Stomach smooth muscle (tissue), 2 donors: ENCODE results near the gene NAV2.

ENCODE experiments used
- H3K27ac ChIP-seq: one replicate; pipeline ENCODE4 v1.7.0; 2013; ENCODE audit warnings: mild to moderate bottlenecking, low read length, inconsistent platforms
- H3K27me3 ChIP-seq, 2 donors: one replicate each; pipeline ENCODE4 v1.7.0; 2013; ENCODE audit warnings: low read length in 2 of 2; ENCODE audit not compliant: insufficient read depth in 2 of 2, control insufficient read depth in 1 of 2
- H3K36me3 ChIP-seq, 2 donors: one replicate each; pipeline ENCODE4 v1.7.0; 2013; ENCODE audit warnings: low read length in 2 of 2; ENCODE audit not compliant: control insufficient read depth in 2 of 2, insufficient read depth in 2 of 2
- H3K4me1 ChIP-seq: one replicate; pipeline ENCODE4 v1.7.0; 2013; ENCODE audit warnings: low read length; ENCODE audit not compliant: control insufficient read depth, insufficient read depth
- H3K4me3 ChIP-seq, 2 donors: one replicate each; pipeline ENCODE4 v1.7.0; 2013; ENCODE audit warnings: low read length in 2 of 2
- H3K9ac ChIP-seq, 2 donors: one replicate each; pipeline ENCODE4 v1.7.0; 2013; ENCODE audit warnings: low read length in 2 of 2, mild to moderate bottlenecking in 1 of 2
- H3K9me3 ChIP-seq, 2 donors: one replicate each; pipeline ENCODE4 v1.7.0; 2013; ENCODE audit warnings: low read length in 2 of 2; ENCODE audit not compliant: control insufficient read depth in 2 of 2
- donor health status: healthy.
- donor health status: Pancreatic carcinoma.

Gene NAV2

DNA sequence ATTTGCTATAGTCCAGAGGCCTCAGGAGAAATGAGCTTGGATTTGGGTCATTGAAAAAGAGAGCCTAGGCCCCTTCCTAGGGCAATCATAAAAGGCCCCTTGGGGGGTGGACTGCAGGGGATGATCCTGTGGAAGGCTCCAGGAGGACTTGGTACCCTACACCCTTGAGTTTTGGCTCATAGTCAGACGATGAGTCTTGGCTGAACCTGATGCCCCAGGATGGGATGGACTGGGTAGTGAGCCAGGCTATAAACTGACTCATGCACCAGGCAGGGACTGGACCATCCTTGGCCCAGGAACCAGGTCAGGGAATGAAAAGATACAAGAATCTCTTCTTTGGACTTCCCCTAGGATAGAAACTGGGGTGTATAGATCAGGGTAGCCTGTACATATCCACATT lies 54.2 kb downstream of the NAV2 start:
- H3K4me3 ChIP-seq, result no peak overlapping the region

DNA sequence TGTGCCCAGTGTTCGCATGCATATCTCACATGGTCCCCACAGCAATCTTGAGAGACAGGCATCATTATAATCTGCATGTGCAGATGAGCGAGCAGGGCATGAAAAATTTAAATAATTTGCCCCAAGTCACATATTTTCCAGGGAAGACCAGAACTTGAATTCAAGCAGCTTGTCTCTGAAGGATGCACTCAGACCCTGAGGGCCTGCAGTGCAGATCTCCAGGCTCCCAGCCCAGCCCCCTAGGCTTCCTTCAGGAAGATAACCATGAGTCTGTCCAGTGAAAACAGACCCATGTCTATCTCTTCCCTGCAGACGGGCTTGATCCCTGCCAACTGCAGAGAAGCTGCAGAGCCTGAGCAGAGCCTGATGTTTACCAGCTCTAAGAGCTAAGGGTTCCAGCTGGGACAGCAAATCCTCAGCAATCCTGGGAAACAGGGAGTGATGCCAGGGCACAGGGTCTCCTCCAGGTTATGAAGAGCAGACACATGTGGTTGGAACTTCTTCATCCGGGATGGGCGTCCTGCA lies 55.1 kb downstream of the NAV2 start:
- Histone ChIP-seq H3K9me3 (no peaks in the 10 kb centered on the region), H3K4me3 (no peak overlapping the region)

More for the DNA sequence above, 54.2 kb downstream of the NAV2 start:
- no peak overlapping the region for H3K9ac ChIP-seq
- H3K27ac ChIP-seq, result no peak overlapping the region
- no peaks in the 10 kb centered on the region for H3K36me3 ChIP-seq
- H3K27me3 ChIP-seq, result no peaks in the 10 kb centered on the region
- peaks cover 43% of the 10 kb centered on the region for H3K4me1 ChIP-seq
- H3K9me3 ChIP-seq, result no peaks in the 10 kb centered on the region

DNA sequence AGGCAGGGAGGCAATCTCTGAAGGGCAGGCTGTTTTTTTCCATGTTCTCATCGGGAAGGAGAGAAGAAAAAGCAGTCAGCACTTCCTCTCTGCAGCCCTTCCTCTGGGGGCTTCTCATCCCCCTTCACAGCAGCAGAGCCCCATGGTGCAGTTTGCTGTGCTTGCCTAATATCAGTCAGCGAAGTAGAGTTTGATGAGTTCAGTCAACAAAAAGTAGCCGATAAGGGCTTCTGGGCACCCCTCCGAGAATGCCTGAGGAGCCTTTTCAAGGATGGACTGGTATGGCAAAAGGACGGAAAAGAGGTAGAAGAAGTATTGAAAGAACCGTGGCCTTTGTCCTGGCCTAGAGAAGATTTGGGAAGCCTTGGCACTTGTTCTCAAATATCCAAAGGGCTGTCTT lies 55.6 kb downstream of the NAV2 start:
- Histone ChIP-seq H3K27ac (no peak overlapping the region), H3K27me3 (no peaks in the 10 kb centered on the region), H3K9ac (no peak overlapping the region), H3K4me3 (no peak overlapping the region), H3K36me3 (no peaks in the 10 kb centered on the region), H3K9me3 (no peaks in the 10 kb centered on the region), H3K4me1 (peaks cover 43% of the 10 kb centered on the region)

More for the DNA sequence above, 55.1 kb downstream of the NAV2 start:
- Histone ChIP-seq H3K27ac (no peak overlapping the region), H3K36me3 (no peaks in the 10 kb centered on the region), H3K9ac (no peak overlapping the region), H3K27me3 (no peaks in the 10 kb centered on the region), H3K4me1 (peaks cover 43% of the 10 kb centered on the region)

DNA sequence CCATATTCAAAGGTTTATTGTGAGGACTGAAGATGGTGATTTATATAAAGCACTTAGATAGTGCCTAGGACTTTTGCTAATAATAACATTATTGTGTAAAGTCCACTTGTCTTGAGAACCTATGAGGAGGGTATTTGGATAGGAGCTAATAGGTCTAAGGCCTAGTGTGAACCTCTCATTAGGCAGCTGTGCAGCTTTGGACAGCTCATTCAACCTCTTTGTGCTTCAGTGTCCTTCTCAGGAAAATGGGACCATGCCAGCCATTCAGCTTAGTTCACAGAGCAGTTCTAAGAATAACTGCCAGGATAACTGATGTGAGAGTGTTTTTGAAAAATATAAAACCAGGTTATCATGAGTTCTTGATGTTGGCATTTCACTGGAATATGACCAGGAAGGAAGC lies 56.2 kb downstream of the NAV2 start:
- H3K4me1 ChIP-seq, result peaks cover 39% of the 10 kb centered on the region
- no peaks in the 10 kb centered on the region for H3K9me3 ChIP-seq
- H3K27ac ChIP-seq, result no peak overlapping the region
- H3K9ac ChIP-seq, result no peak overlapping the region
- H3K36me3 ChIP-seq, result no peaks in the 10 kb centered on the region
- no peak overlapping the region for H3K4me3 ChIP-seq
- no peaks in the 10 kb centered on the region for H3K27me3 ChIP-seq

DNA sequence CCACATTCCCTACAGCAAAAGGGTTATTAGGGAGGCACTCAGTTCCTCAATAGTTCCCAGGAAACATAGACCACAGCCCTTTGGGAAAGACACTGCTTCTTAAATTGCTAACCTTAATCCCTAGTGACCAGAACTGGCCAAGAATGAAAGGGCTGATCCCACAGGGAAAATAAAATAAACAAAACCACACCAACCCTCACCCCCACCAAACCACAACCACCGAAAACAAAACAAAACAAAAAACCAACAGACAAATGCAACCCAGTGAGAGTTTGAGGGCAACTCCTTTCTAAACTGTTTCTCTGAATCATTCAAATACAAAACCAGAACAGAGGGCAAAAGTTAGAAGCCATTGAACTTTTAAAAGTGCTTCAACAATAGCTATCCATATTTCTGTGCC lies 57.2 kb downstream of the NAV2 start:
- H3K27me3 ChIP-seq, result no peaks in the 10 kb centered on the region
- H3K9me3 ChIP-seq, result no peaks in the 10 kb centered on the region
- H3K4me1 ChIP-seq, result peaks cover 36% of the 10 kb centered on the region
- no peak overlapping the region for H3K27ac ChIP-seq
- H3K9ac ChIP-seq, result no peak overlapping the region
- H3K36me3 ChIP-seq, result no peaks in the 10 kb centered on the region
- no peak overlapping the region for H3K4me3 ChIP-seq

DNA sequence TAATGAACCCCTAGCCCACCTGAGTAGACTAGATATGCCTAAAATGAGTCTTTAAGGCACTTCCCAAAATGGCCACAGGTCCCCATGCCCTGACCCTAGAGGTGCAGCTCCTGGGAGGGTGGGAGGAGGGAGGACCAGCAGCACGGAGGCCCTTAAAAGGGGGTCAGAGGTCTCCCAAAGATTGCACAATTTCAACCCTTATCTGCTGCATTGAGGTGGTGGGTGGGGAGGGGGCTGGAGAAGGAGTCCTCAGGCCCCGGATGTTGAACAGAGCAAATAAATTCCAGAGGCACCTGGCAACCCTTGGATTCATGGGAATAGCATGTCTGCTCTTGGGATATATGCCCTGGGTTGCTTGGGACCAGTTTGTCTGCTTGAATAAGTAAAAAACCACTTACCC lies 57.6 kb downstream of the NAV2 start:
- H3K27me3 ChIP-seq, result no peaks in the 10 kb centered on the region
- H3K9ac ChIP-seq, result no peak overlapping the region
- no peak overlapping the region for H3K27ac ChIP-seq
- H3K4me3 ChIP-seq, result no peak overlapping the region
- H3K9me3 ChIP-seq, result no peaks in the 10 kb centered on the region
- no peaks in the 10 kb centered on the region for H3K36me3 ChIP-seq
- H3K4me1 ChIP-seq, result peaks cover 36% of the 10 kb centered on the region

DNA sequence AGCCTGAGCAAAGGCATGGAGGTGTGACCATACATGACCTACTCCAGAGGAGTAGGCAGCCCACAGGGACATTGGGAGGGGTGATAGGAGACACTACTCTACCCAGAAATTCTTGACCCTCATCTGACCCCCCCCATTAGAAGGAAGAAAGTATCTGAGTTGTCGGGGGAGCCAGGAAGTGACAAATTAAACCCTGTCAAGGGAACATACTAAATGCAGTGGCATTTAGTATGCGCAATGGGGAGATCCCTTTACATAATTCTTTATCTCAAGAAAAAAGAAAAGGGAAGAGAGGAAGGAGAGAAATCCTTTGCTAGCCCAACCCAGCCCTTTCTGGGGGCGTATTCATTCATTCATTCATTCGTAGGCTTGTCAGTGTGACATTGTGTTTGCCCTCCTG lies 58.8 kb downstream of the NAV2 start:
- H3K4me1 ChIP-seq, result peaks cover 33% of the 10 kb centered on the region

DNA sequence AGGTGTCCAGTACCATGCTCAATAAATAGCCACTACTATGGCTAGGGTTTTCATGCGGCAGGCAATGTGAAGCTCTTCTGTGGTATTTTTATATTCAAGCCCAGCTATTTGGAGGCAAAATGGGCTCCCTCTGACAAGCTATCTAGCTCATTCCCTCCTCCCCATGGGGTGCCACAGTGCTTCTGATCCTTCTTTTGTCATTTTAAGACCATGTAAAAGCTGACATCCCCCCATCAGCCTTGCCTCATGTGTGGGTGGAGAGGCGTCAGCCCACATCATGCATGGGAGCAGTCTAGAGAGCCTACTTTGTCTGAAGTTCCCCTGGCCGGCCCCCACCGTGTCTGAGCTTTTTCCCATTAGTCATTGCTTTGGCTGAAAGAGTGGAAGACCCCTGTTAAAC lies 59.8 kb downstream of the NAV2 start:
- no peak overlapping the region for H3K27ac ChIP-seq
- no peaks in the 10 kb centered on the region for H3K27me3 ChIP-seq
- H3K36me3 ChIP-seq, result no peaks in the 10 kb centered on the region
- peaks cover 34% of the 10 kb centered on the region for H3K4me1 ChIP-seq
- H3K9ac ChIP-seq, result no peak overlapping the region
- H3K4me3 ChIP-seq, result no peak overlapping the region
- H3K9me3 ChIP-seq, result no peaks in the 10 kb centered on the region

More for the DNA sequence above, 58.8 kb downstream of the NAV2 start:
- no peaks in the 10 kb centered on the region for H3K9me3 ChIP-seq
- no peaks in the 10 kb centered on the region for H3K36me3 ChIP-seq
- H3K27ac ChIP-seq, result no peak overlapping the region
- H3K4me3 ChIP-seq, result no peak overlapping the region
- no peaks in the 10 kb centered on the region for H3K27me3 ChIP-seq
- no peak overlapping the region for H3K9ac ChIP-seq

DNA sequence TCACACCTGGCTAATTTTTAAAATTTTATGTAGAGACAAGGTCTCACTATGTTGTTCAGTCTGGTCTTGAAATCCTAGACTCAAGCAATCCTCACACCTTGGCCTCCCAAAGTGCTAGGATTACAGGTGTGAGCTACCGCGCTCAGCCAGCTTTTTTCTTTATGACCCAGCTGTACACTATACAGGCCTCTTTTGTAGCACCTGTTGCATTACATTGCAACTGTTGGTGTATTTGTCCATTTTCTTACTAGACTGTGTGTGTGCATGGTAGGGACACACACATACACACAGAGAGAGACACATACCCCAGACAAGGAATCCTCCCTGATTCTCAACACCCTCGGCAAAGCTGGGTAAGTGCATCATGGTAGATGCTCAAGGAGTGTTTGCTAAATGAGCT lies 61.7 kb downstream of the NAV2 start:
- Histone ChIP-seq H3K4me3 (no peak overlapping the region), H3K27ac (no peak overlapping the region), H3K27me3 (no peaks in the 10 kb centered on the region), H3K9me3 (no peaks in the 10 kb centered on the region), H3K4me1 (peaks cover 24% of the 10 kb centered on the region), H3K36me3 (no peaks in the 10 kb centered on the region), H3K9ac (no peak overlapping the region)

DNA sequence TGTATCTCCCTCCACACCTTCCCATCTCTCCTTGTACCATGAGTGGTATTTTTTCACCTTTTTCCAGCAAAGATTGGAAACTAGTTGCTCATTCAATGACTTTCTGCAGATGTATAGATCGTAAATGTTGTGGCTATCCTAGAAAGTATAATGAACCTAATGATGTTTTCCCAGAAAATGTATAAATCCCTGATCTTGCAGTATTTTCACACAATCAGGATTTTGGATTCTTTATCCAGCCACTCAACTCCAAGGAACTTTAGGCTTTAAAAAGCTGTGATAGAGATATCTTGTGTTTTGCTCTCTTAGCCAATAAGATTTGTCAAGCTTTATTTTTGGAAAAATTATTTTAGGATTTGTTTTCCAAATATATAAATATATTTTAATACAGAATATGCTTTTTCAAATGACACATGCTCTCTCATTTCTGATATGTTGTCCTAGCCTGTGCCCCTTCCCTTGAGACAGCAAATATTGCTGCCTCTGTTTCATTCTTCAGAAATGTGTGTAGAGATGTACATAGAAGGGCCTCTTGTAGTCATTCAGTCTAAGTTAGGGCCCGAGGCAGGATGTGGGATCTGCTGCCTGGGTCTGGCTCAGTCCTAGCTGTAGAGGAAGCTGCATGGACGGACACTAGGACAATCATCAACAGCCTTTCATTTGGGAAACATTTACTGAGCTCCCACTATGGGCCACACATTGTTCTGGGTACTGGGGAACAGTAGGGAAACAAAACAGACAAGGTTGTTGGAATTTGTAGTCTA lies 62.4 kb downstream of the NAV2 start:
- H3K4me1 ChIP-seq, result peaks cover 20% of the 10 kb centered on the region
- no peak overlapping the region for H3K9ac ChIP-seq
- H3K27me3 ChIP-seq, result no peaks in the 10 kb centered on the region
- no peak overlapping the region for H3K4me3 ChIP-seq
- no peaks in the 10 kb centered on the region for H3K36me3 ChIP-seq
- no peaks in the 10 kb centered on the region for H3K9me3 ChIP-seq
- no peak overlapping the region for H3K27ac ChIP-seq

DNA sequence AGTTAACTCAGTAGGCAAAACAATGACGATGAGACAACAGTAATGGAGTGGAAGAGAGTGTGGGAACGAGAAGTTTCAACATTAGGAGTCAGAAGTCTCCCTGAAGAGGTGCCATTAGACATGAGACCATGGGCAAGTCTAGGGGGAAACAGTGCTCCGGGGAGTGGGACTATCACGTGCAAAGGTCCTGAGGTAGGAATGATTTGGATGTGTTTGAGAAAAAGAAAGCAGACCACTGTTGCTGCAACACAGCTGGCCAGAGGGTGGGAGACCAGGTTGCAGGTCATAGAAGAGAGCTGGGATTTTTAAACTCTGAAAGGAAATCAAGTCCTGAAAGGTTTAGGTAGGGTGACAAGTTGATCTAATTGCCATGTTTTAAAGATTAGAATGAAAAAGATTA lies 63.0 kb downstream of the NAV2 start:
- H3K36me3 ChIP-seq, result peaks cover 0 to 2% of the 10 kb centered on the region in 2 donors
- H3K9me3 ChIP-seq, result no peaks in the 10 kb centered on the region
- no peaks in the 10 kb centered on the region for H3K27me3 ChIP-seq
- H3K4me1 ChIP-seq, result peaks cover 20% of the 10 kb centered on the region
- H3K27ac ChIP-seq, result no peak overlapping the region
- no peak overlapping the region for H3K4me3 ChIP-seq
- H3K9ac ChIP-seq, result no peak overlapping the region
